Cardiac muscle cell (in vitro differentiated cells and primary cell): Measurements from ENCODE around the gene CCL17. TPM values are rescaled to one million over a fixed set of nuclear protein-coding genes. Genes with fewer than 3 reads are reported as not detected.
"Not testable (repeated sequence)": the region's sequence is repeated elsewhere in the genome, so short reads cannot be mapped to it uniquely, and the experiment has no call there.

ENCODE experiments used
- DNase-seq, 2 donors: peaks; one replicate each; pipeline versions ENCODE4 v3.0.0 to v3.0.0-alpha.2; 2010 to 2017; ENCODE audit warnings: low read depth in 1 of 2, low spot score in 1 of 2
- H3K27ac ChIP-seq: fragments of 200-600 bp; sonication (generic); 2 replicates; pipeline ENCODE4 v1.5.1; 2016
- H3K27me3 ChIP-seq: fragments of 200-600 bp; sonication (generic); 2 replicates; pipeline ENCODE4 v1.6.0; 2016; ENCODE audit warnings: control low read depth
- H3K36me3 ChIP-seq: fragments of 200-600 bp; sonication (generic); 2 replicates; pipeline ENCODE4 v1.5.1; 2016; ENCODE audit warnings: control low read depth
- H3K4me1 ChIP-seq: fragments of 200-600 bp; sonication (generic); 2 replicates; pipeline ENCODE4 v1.8.1; 2017; ENCODE audit warnings: low read depth, mild to moderate bottlenecking, mixed run types
- H3K4me3 ChIP-seq: fragments of 200-600 bp; sonication (generic); 2 replicates; pipeline ENCODE4 v1.5.1; 2016; ENCODE audit warnings: mild to moderate bottlenecking
- H3K9me3 ChIP-seq: fragments of 200-600 bp; sonication (generic); 2 replicates; pipeline ENCODE4 v1.5.1; 2017; ENCODE audit warnings: low read depth, mild to moderate bottlenecking, control low read depth
- polyA plus RNA-seq: library from polyadenylated mRNA; unstranded; fragments of >200 nt; fragmentation: Nextera tagmentation; extraction: Ambion mirVana; gene quantifications from 2 replicates; pipeline ENCODE4 v1.2.1, GENCODE V29; 2016
- total RNA-seq: library from RNA; depleted of rRNA; stranded (reverse); fragments of >200 nt; gene quantifications from 2 replicates; pipeline ENCODE4 v1.2.3, GENCODE V29; 2016
- TF ChIP-seq, protein P1 (sequence below): IDR thresholded peaks from 2 replicates; pipeline ENCODE4 v1.5.1; 2012; ENCODE audit warnings: low read depth, mild to moderate bottlenecking, low read length

Gene CCL17
- total and polyA plus RNA-seq, 2 experiments from 2014 or later: not detected

GRCh38 chr16:57374067-57374534 lies 30.5 kb upstream of the CCL17 start:
- Histone ChIP-seq H3K4me3 (no peak overlapping the region), H3K4me1 (peaks cover 17% of the 10 kb centered on the region), H3K27me3 (no peaks in the 10 kb centered on the region), H3K9me3 (no peaks in the 10 kb centered on the region), H3K27ac (no peak overlapping the region), H3K36me3 (no peaks in the 10 kb centered on the region)
- TF ChIP-seq, protein P1, sequence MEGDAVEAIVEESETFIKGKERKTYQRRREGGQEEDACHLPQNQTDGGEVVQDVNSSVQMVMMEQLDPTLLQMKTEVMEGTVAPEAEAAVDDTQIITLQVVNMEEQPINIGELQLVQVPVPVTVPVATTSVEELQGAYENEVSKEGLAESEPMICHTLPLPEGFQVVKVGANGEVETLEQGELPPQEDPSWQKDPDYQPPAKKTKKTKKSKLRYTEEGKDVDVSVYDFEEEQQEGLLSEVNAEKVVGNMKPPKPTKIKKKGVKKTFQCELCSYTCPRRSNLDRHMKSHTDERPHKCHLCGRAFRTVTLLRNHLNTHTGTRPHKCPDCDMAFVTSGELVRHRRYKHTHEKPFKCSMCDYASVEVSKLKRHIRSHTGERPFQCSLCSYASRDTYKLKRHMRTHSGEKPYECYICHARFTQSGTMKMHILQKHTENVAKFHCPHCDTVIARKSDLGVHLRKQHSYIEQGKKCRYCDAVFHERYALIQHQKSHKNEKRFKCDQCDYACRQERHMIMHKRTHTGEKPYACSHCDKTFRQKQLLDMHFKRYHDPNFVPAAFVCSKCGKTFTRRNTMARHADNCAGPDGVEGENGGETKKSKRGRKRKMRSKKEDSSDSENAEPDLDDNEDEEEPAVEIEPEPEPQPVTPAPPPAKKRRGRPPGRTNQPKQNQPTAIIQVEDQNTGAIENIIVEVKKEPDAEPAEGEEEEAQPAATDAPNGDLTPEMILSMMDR: no peak
- peak in 1 of 2 donors; percentile 67 for DNase-seq

- not testable (repeated sequence) for H3K36me3 ChIP-seq, H3K27ac ChIP-seq, H3K4me3 ChIP-seq, H3K9me3 ChIP-seq, DNase-seq, H3K27me3 ChIP-seq
- H3K4me1 ChIP-seq: peaks cover 17% of the 10 kb centered on the region
These were observed 29.6 kb upstream of the CCL17 start for GRCh38 chr16:57374925-57375465.

DNA sequence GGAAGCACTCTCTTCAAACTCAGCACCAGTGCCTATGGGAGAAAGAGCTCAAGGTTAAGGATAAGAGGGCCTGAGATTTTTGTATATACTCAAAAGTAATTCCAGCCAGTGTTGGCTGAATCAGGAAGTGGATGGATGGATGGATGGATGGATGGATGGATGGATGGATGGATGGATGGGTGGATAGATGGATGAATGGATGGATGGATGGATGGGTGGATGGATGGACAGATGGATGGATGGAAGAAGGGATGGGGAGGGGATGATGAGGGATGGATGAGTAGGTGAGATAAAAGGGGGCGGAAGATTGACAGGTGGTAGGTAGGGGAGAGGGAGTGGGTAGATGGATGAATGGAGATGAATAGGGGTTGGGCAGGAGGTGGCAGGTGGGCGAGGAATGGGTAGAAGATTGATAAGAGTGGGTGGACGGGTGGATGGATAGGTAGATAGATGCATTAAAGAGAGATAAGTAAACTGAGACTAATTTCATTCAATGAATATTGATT lies 28.2 kb upstream of the CCL17 start:
- Histone ChIP-seq H3K36me3 (no peaks in the 10 kb centered on the region), H3K4me3 (no peak overlapping the region), H3K27me3 (no peaks in the 10 kb centered on the region), H3K27ac (no peak overlapping the region), H3K4me1 (peaks cover 17% of the 10 kb centered on the region), H3K9me3 (no peaks in the 10 kb centered on the region)
- TF ChIP-seq, protein P1: no peak
- DNase-seq: no peak

DNA sequence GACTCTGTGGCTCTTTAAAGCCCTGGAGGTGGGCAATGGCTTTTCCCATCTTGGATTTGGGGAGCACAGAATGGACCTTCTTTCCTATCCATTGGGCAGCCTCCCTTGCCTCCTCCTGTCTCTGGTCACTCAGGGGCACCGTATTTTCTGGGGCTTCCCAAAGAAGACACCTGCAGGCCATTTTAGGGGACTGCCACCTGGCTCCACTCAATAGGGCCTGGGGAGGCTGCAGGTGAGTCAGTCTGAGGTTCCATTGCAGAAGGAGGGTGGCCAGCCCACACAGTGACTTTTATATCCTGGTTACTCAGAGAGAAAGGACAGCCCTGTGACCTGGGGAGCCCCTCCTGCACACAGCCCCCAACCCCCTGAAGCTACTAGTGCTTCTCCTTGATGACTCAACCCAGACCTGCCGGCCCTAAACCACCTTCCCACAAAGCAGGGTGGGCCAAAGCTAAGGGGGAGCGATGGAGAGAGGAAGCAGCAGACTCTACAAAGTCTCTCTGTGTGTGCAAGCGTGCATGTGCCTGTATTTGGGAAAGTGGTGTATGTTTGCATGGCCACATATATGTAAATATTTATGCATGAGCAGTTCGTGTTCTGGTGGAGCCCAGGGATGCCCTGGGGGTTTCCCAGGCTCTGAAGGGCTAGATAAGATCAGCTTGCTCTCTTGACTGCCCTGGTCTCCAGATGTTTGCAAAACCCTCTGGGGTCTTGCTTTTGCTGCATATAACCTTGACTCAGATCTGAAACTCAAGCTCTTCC lies 27.3 kb upstream of the CCL17 start:
- Histone ChIP-seq H3K27ac (no peak overlapping the region), H3K27me3 (no peaks in the 10 kb centered on the region), H3K9me3 (no peaks in the 10 kb centered on the region), H3K36me3 (no peaks in the 10 kb centered on the region), H3K4me3 (no peak overlapping the region), H3K4me1 (peaks cover 14% of the 10 kb centered on the region)
- TF ChIP-seq, protein P1: no peak
- DNase-seq: peak in 1 of 2 donors; percentile 6

- Histone ChIP-seq H3K36me3 (no peaks in the 10 kb centered on the region), H3K4me3 (no peak overlapping the region), H3K9me3 (no peaks in the 10 kb centered on the region), H3K4me1 (no peaks in the 10 kb centered on the region), H3K27me3 (no peaks in the 10 kb centered on the region), H3K27ac (no peak overlapping the region)
- DNase-seq: peak in 1 of 2 donors; percentile 16
- TF ChIP-seq, protein P1: no peak
These were observed 25.0 kb upstream of the CCL17 start for GRCh38 chr16:57379579-57379978.
